ENCODE measurements around the gene BSDC1. TPM values are rescaled to one million over a fixed set of nuclear protein-coding genes. Genes with fewer than 3 reads are reported as not detected.
A peak's percentile ranks its signal among the peaks of the same experiment; 100 is the strongest.

Gene BSDC1
- total and polyA plus RNA-seq, 2 of the 13 experiments (the other 11 are each of a cell fraction or from before 2014, with no cell fraction given), result 40.3 to 64.2 TPM

GRCh38 chr1:32400876-32401631, 6.8 kb upstream of the BSDC1 start (continued):
- no peak for TF ChIP-seq ZBTB40 (IDR thresholded peaks at IDR 0.05)
- TF ChIP-seq ZBTB40 (CRISPR knock-in tag; IDR thresholded peaks at IDR 0.05), result no peak
- TF ChIP-seq NFE2L2 (IDR thresholded peaks at IDR 0.05; ENCODE audit: low read length), result no peak
- peak; percentile 14 for TF ChIP-seq SAP130 (CRISPR knock-in tag; IDR thresholded peaks at IDR 0.05; ENCODE audit: low read depth)
- no peak for TF ChIP-seq KLF12 (CRISPR knock-in tag; IDR thresholded peaks at IDR 0.05; ENCODE audit: borderline replicate concordance)
- no peak for TF ChIP-seq ZNF276 (CRISPR knock-in tag; IDR thresholded peaks at IDR 0.05; ENCODE audit: low read depth)
- no peak for TF ChIP-seq THAP8 (CRISPR knock-in tag; IDR thresholded peaks at IDR 0.05; ENCODE audit: borderline replicate concordance)
- TF ChIP-seq NCOA2 (CRISPR knock-in tag; IDR thresholded peaks at IDR 0.05), result no peak
- TF ChIP-seq DZIP1 (CRISPR knock-in tag; IDR thresholded peaks at IDR 0.05), result no peak
- TF ChIP-seq ZNF790 (CRISPR knock-in tag; IDR thresholded peaks at IDR 0.05; ENCODE audit: borderline replicate concordance), result no peak
- TF ChIP-seq ZBTB7B (CRISPR knock-in tag; IDR thresholded peaks at IDR 0.05), result no peak

Data from HepG2 (cell line).